Right ventricle myocardium inferior (tissue), 1 donor: ENCODE measurements around the gene DAZAP1. TPM values are rescaled to one million over a fixed set of nuclear protein-coding genes. Genes with fewer than 3 reads are reported as not detected.

Experiments
- ATAC-seq: fragments of 200-7000 bp; cut with Tn5 transposase; one replicate; pipeline ENCODE4 v1.9.1; 2020; ENCODE audit warnings: mild to moderate bottlenecking, moderate library complexity
- DNase-seq: peaks from one replicate; pipeline ENCODE4 v3.0.0; 2021; ENCODE audit errors: missing footprints
- intact Hi-C: fragments of 100-400 bp; cut with DNase I; formaldehyde crosslinking; loops from one replicate; pipeline ENCODE4 v1.11.0; 2022
- total RNA-seq: library from RNA; stranded (reverse); fragmentation: NEBNext Ultra II Directional; extraction: Animal tissue kit (Norgen Biotek cat#: 25700); gene quantifications from one replicate; pipeline ENCODE4 v1.2.1, GENCODE V29; 2021
- donor health status: DM: no; HTN: yes; CAD: no; lungs with severe emphysema.

Gene DAZAP1
- total RNA-seq, 1 donor from 2014 or later, result 88.4 TPM

DNA sequence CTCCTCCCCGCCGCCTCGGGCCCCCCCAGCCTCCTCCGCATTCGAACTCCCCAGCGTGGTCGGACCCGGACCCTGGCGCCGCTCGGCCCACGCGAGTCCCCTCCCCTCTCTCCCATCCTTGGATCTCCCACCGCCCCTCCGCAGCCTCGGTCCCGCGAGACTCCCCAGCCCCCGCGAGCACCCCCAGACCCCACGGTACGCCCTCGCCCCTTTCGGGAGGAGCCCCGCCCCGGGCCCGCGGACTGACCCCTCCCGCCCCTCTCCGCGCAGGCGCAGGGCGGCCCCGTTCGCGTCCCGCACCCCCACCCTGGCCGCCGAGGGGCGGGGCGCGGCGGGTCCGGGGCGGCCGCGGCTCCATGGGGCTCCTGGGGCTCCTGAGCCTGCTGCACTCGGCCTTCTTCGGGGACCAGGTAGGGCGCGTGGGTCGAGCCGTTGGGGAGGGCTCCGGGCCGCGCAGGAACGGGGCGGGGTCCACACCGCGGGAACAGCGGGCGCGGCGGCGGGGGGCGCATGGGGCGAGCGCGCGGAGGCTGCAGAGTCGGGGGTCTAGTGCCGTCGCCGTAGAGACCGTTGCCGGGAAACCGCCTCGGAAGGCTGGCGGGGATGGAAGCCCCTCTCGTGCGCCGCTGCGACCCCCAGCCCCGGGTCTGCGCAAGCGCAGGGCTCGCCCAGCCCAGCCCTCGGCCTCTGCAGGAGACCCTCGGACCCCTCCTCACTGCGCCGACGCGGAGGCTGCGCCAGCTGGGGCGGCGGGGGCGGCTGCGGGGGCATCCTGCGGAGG is 38.7 kb downstream of the DAZAP1 start:
- ATAC-seq, result no peak
- intact Hi-C loops, result loop anchor here (5.0 kb wide), 2 partner anchors 34 to 66 kb away; partner anchors contain the start of gene ADAMTSL5
- no peak for DNase-seq

DNA sequence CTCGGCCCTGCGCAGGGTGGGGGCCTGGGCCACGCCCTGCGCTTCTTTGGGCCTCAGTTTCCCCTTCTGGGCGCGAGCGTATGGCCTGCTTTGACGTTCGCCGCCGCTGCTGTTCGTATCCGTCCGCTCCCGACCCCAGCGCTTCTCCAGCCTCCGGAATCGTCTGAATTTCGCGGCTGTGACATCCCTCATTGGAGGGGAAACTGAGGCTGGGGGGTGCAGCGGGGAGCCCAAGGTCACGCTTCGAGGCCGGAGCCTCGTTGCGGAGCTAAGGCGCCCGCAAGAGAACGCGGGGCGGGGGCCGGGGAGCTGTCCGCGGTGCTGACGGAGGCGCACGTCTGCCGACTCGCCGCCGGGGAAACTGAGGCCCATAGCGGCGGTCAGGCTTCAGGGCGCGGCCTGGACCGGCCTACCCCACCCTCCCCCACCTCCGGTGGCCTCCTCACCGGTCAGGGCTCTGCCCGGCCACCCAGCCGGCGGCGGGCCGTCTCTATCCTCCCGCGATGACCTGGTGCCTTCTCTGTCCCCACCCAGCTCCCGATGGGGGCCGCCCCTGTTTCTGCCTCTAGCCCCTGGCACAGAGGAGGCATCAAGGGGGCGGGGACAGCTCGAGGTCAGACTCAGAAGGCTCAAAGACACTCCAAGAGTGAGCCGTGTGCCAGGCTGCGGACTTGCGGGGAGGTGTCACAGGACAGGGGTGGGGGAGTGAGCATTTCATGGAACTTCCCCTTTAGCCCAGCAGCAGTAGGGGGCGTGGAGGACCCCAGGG is 39.5 kb downstream of the DAZAP1 start:
- ATAC-seq, result no peak
- DNase-seq, result no peak

DNA sequence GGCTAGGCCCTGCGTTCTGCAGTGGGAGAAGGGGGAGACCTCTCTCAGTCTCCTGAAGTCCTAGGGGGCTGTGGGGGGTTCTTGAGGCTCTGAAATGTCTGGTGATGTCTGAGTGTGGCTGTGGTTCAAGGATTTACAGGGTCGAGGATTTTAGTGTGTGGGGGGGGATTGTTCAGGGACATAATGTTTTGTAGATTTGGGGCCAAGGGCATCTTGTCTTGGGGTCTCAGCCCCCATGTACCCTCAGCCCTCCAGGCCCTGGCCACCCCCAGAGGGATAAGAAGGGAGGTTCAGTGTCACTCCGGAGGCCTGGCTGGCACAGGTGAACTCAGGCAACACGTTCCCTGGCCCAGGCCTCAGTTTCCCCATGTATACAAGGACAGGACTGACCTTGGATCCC is 40.1 kb downstream of the DAZAP1 start:
- intact Hi-C loops, result loop anchor here (5.0 kb wide), 2 partner anchors 35 to 65 kb away; partner anchors contain the start of gene ADAMTSL5
- DNase-seq (no peak), ATAC-seq (no peak)

More for the DNA sequence above, 39.5 kb downstream of the DAZAP1 start:
- intact Hi-C loops, result loop anchor here (5.0 kb wide), 2 partner anchors 35 to 65 kb away; partner anchors contain the start of gene ADAMTSL5

DNA sequence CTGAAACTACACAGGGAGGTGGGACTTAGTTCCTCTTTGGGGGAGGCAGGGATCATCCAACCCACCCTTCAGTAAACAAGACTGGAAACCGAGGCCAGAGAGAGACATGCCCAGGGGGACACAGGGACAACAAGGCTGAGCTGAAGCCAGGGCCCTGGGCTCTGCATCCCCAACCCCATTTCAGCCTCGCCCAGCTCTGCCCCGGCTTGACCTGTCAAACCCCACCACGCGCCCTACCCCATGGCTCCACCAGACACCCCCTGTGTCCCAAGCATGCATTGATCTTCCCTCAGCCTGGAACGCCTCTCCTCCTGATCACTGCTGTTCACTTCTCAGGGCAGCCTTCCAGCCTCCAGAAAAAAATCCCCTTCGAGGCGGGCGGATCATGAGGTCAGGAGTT is 40.6 kb downstream of the DAZAP1 start:
- ATAC-seq (no peak), DNase-seq (no peak)
- intact Hi-C loops, result loop anchor here (5.0 kb wide), 2 partner anchors 36 to 64 kb away; partner anchors contain the start of gene ADAMTSL5

DNA sequence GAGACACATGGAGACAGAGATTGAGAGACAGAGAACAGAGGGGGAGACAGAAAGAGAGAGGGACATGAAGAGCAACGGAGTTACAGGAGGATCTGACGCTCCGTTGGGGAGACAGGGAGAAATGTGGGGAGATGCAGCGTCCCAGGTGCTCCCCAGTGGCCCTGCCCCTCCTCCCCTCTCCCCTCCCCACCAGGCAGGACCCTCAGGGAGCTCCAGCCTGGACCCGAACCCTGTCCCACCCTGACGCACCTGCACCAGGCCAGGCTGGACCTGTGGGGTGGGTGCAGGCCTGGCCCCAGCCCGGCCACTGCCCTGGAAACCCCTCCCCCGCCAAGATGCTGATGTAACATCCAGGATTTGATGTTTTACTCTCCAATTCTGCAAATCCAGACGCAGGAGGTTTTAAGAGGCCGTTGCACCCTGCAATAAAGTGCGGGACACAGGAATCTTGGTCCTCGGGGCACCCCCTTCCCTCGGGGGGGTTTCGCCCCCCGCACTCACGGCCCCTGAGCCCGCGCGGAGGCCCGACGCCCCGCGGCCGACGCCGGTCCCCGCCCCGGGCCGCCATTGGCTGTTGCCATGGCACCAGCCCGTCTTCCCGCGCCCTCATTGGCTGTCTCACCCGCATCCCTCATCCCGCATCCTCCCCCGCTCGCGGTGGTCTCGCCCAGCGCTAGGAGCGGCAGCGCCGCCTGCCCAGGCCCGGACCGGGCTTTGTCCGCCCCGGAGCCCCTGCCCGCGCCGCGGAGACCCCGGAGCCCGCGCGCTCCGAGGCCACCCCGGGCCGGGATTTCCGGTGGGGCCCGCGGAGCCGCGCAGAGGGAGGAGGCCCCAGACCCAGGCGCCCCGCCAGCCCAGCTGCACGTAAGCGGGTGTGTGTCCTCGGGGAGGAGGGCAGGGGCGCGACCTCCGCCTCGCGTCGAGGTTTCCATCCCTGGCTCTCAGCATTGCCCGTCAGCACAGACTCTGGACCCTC is 42.4 kb downstream of the DAZAP1 start, which contains the start of gene APC2:
Gene APC2, plus strand, starts transcription at position 655 of the 976 bp plus-strand sequence. CDS start 2,881 bp downstream, outside the sequence.
- intact Hi-C loops, result loop anchor here (5.0 kb wide), 2 partner anchors 37 to 63 kb away; partner anchors contain the start of gene ADAMTSL5
- no peak for ATAC-seq
- no peak for DNase-seq

DNA sequence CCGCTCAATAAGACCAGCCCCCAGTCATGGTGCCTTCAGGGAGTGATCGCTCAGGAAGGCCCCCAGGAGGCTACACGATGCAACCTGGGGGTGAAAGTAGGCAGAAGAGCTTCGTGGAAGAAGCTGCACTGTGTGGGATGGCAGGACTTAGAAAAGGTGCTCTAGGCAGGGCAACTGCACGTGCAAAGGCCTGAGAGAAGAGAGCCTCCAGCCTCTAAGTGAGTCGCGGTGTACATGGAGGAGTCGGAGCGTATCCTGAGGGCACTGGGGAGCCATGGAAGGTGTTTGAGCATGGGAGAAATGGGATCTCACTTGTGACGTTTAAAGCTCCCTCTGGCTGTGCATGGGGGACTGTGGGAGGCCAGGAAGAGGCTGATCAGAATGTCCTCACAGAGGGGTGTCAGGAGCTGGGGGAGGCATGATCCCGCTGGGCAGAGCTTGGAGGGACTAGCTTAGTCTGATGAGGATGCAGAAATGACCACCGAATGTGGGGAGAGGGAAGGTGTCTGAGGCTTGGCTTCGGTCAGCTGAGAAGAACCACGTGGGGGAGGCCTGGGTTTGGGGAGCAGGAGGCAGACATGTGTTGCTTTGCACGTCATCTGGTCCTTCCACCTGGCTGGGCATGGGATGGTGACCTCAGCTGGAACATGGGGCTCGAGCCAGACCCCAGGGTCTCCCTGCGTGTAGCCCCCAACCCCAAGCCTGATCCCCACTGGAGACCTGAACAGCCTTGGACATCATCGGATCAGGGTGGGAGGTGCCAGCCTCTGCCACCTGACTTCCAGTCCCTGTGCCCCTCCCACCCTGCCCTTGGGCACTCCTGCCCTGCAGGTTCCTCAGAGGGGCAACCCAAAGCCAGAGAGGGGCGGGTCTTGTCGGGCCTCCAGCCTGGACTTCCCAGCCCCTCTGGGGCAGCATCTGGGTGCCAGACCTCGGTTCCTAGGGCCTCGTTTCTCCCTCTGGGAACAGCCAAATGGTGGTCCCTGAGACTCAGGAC is 43.6 kb downstream of the DAZAP1 start:
- intact Hi-C loops, result no loop called here
- no peak for DNase-seq

DNA sequence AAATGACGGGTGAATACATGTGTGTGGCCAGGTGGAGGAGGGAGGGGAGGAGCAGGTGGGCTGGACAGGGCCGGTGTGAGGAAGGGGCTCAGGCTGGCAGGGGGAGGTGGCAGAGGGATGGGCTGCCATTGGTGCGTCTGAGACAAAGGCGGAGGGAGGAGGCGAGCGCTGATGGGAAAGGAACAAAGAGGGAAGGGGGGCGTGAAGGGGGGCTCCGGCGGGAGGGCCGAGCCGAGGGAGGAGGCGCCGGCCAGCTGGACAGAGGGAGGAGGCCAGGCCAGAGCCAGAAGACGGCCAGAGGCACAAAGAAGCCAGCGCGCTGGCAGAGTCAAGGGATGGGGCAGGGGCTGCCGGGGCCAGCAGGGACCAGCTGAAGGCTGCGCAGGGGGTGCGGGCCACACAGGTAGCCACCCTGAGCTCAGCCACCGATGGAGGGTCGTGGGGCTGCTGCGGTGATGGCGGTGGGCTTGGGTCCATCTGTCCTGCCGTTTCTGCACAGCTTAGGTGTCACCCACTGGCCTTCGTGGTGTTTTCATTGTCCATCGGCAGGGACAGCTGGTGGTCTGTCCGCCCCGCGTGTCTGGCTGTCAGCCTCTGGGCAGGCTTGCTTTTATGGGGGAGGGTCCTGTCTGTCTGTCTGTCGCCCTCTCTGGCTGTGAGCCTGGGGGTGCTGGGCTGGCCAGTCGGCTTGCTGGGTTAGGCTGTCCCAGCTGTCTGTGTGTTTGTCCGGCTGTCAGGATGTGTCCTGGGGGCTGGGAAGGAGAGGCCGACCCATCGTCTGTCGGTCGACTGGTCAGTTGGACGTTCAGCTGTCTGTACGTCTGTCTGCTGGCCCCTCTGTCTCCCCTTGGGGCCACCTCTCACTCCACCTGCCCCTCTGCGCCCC is 44.8 kb downstream of the DAZAP1 start:
- no peak for ATAC-seq
- no peak for DNase-seq
- intact Hi-C loops, result no loop called here

More for the DNA sequence above, 43.6 kb downstream of the DAZAP1 start:
- no peak for ATAC-seq

DNA sequence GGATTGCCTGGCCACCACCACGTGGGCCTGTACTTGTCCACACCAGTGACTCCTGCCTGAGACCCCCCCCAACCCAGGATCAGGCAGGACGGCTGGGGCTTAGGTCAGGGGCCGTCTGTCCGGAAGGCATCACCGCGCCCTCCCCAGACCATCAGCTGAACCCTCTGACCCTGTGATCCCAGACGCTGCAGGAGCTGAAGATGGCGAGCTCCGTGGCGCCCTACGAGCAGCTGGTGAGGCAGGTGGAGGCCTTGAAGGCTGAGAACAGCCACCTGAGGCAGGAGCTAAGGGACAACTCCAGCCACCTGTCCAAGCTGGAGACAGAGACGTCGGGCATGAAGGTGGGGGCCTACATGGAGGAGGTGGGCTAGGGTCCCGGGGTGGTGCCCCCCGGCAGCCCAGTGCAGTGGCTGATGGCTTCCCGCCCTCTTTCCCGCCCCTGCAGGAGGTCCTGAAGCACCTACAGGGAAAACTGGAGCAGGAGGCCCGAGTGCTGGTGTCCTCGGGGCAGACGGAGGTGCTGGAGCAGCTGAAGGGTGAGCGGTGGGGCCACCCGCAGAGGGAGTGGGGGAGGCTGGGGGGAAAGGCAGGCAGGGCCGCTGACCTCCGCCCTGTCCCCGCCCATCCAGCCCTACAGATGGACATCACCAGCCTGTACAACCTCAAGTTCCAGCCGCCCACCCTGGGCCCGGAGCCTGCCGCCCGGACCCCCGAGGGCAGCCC is 45.6 kb downstream of the DAZAP1 start:
- ATAC-seq (no peak), DNase-seq (no peak)
- intact Hi-C loops, result no loop called here

DNA sequence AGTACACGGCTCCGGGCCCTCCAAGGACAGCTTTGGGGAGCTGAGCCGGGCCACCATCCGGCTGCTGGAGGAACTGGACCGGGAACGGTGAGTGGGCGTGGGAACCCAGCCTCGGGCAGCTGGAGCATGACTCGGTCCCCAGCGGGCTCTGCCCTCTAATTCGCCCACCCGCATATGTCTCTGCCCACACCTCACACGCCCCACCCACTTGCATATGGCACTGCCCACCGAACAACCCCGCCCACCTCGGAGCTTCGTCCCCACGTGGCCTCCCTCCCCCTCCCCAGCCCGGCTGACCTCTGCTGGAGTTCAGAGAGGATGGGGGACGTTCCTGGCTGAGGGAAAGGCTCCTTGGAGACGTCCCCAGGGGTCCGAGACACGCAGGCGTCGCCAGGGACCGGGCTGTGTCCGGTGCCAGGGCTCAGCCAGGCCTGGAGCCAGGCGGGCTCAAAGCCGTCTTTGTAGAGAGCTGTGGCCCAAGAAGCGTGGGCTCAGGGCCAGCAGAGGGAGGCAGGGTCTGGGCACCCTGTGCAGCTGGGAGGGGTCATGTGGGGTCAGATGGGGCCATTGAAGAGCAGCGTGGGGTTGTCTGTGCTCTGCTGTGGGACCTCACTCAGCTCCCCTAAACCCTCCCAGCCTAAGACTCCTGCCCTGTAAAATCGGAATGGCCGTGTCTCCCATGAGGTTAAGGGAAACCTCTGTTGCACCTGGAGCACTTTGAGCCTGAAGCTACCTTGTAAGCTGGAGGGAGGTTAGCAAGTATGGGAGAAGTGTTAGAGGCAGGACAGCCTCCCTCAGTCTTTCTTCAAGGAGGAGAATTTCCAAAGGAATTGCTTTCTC is 46.4 kb downstream of the DAZAP1 start:
- DNase-seq (no peak), ATAC-seq (no peak)
- intact Hi-C loops, result no loop called here

DNA sequence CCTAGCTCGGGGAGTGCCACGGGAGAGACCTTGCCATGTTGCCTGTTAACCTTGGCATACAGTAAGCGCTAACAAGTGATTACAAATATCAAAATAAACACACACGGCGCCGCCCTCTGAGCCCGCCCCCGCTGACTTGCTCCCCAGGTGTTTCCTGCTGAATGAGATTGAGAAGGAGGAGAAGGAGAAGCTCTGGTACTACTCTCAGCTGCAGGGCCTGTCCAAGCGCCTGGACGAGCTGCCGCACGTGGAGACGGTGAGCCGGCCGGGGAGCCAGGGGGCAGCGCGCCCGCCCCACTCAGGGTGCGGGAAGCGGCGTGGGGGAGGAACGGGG is 47.6 kb downstream of the DAZAP1 start:
- no peak for ATAC-seq
- intact Hi-C loops, result no loop called here
- no peak for DNase-seq

DNA sequence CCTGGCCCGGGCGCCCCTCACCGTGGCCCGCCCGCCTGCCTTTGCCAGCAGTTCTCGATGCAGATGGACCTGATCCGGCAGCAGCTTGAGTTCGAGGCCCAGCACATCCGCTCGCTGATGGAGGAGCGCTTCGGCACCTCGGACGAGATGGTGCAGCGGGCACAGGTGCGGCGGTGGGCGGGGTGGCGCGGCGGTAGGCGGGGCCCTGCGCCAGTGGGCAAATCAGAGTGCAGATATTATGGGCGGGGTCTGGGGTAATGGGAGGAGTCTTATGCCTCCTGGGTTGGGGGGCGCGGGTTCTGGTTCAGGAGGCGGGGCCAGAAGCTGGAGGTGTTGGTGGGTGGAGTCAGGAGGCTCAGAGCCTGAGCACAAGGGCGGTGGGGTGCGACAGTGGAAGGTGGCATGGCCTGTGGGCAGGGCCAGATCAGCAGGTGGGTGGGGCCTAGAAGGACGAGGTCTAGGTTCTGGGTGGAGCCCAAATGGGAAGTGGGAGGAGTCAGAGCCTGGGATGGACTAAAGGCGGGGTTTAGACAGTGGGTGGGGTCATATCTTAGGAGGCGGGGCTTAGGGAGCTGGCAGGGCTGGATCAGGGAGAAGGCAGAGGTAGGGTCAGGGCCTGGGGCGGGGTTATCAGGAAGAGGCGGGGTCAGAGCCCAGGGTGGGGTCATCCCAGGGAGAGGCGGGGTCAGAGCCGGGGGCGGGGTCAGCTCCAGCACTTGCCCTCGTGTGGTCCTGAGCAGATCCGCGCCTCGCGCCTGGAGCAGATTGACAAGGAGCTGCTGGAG is 48.1 kb downstream of the DAZAP1 start:
- peak; percentile 26 for ATAC-seq
- intact Hi-C loops, result no loop called here
- no peak for DNase-seq

DNA sequence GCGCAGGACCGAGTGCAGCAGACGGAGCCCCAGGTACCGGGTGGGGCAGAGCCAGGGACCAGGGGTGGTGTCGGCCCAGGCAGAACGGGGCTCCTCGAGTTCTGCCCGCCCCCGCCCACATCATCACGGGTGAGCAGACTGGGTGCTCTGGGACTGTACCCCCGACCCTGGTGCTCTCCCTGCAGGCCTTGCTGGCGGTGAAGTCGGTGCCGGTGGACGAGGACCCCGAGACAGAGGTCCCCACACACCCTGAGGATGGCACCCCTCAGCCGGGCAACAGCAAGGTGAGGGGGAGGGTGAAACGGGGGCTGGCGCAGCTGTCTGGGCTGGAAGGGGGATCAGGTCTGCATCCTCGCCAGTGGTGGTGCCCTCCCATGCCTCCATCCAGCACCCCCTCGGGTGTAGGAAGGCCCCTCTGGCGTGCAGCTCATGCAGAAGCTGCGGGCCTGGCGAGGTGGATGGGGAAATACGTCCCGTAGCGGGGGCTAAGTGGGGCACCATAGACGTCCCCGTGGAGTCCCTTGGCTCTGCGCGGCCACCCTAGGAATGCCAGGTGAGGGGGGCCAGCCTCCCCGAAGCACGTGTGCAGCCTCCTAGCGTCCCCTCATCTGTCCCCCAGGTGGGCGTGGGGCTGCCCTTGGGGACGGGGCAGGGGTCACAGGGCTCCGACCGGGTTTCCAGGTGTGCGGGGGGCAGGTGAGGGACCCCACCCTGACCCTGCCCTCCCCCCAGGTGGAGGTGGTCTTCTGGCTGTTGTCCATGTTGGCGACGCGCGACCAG is 48.9 kb downstream of the DAZAP1 start:
- ATAC-seq, result no peak

DNA sequence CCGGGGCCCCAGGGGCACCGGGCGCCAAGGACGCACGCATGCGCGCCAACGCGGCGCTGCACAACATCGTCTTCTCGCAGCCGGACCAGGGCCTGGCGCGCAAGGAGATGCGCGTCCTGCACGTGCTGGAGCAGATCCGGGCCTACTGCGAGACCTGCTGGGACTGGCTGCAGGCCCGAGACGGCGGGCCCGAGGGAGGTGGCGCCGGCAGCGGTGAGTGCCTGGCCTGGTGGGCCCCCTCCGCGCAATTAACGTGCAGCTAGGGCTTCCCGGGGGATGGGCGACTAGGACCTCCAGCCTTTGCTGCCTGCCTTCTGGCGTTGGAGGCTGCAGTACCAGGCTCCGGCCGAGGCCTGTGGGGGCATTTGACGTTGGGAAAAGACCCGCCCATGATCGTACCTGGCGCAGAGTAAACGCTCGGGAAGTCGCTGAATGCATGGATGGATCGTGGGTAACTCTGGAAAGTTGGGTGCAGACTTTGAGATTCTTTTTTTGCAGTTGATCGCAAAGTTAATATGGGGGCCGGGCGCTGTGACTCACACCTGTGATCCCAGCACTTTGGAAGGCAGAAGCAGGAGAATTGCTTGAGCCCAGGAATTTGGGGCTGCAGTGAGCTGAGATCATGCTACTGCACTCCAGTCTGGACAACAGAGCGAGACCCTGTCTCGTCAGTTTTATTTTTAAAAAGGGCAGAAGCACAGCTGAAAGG is 49.8 kb downstream of the DAZAP1 start:
- intact Hi-C loops, result no loop called here
- ATAC-seq, result no peak
- DNase-seq, result no peak

More for the DNA sequence above, 48.9 kb downstream of the DAZAP1 start:
- intact Hi-C loops, result no loop called here
- DNase-seq, result no peak
